Stimulated activated CD8-positive, alpha-beta memory T cell treated with anti-CD3 and anti-CD28 coated beads, Interleukin-7, amount 100 ng/mL, for 4 hours (primary cell): Measurements from ENCODE around the gene MRAS.
"Not testable (repeated sequence)": the region's sequence is repeated elsewhere in the genome, so short reads cannot be mapped to it uniquely, and the experiment has no call there.

Experiments used
- DNase-seq, 2 donors: peaks; one replicate each; pipeline ENCODE4 v3.0.0-alpha.2; 2020; ENCODE audit warnings: low read depth in 2 of 2

MRAS gene

GRCh38 chr3:138367326-138367850 is 19.0 kb downstream of the MRAS start:
- DNase-seq: no peak

- DNase-seq: no peak
Measured at GRCh38 chr3:138367911-138368310, 19.5 kb downstream of the MRAS start.

GRCh38 chr3:138369151-138369900 is 20.9 kb downstream of the MRAS start:
- DNase-seq: no peak

- no peak for DNase-seq
Measured at GRCh38 chr3:138370321-138370720, 21.9 kb downstream of the MRAS start.

GRCh38 chr3:138371070-138371965 is 22.9 kb downstream of the MRAS start:
- no peak for DNase-seq

- no peak for DNase-seq
Measured at GRCh38 chr3:138373087-138373735, 24.8 kb downstream of the MRAS start.

GRCh38 chr3:138373736-138374094 is 25.3 kb downstream of the MRAS start:
- no peak for DNase-seq

- DNase-seq: no peak
Measured at GRCh38 chr3:138374573-138375134, 26.3 kb downstream of the MRAS start.

- no peak for DNase-seq
Measured at GRCh38 chr3:138375447-138375846, 27.1 kb downstream of the MRAS start.

- no peak for DNase-seq
Measured at GRCh38 chr3:138376663-138377062, 28.3 kb downstream of the MRAS start.

GRCh38 chr3:138377212-138377611 is 28.8 kb downstream of the MRAS start:
- DNase-seq: not testable (repeated sequence)

- DNase-seq: no peak
Measured at GRCh38 chr3:138377804-138378203, 29.4 kb downstream of the MRAS start.

- DNase-seq: no peak
Measured at GRCh38 chr3:138378331-138378730, 30.0 kb downstream of the MRAS start.

GRCh38 chr3:138378990-138379389 is 30.6 kb downstream of the MRAS start:
- DNase-seq: no peak

GRCh38 chr3:138381413-138381901 is 33.1 kb downstream of the MRAS start:
- DNase-seq: no peak

- no peak for DNase-seq
Measured at GRCh38 chr3:138381950-138382715, 33.8 kb downstream of the MRAS start.

- no peak for DNase-seq
Measured at GRCh38 chr3:138383715-138384465, 35.5 kb downstream of the MRAS start.

GRCh38 chr3:138384531-138384930 is 36.2 kb downstream of the MRAS start:
- DNase-seq: no peak

GRCh38 chr3:138384976-138385375 is 36.6 kb downstream of the MRAS start:
- DNase-seq: no peak

- no peak for DNase-seq
Measured at GRCh38 chr3:138389144-138389601, 40.8 kb downstream of the MRAS start.
